Small intestine (tissue), 7 donors: ENCODE results near the gene NEU2. TPM values are rescaled to one million over a fixed set of nuclear protein-coding genes. Genes with fewer than 3 reads are reported as not detected.
"Not testable (repeated sequence)": the region's sequence is repeated elsewhere in the genome, so short reads cannot be mapped to it uniquely, and the experiment has no call there.

Source experiments
- DNase-seq, 2 donors: peaks; one replicate each; pipeline versions ENCODE4 v3.0.0 to v3.0.0-alpha.2; 2013
- FAIRE-seq: peaks from 2 replicates; lab custom pipeline; 2012; peaks lifted over from hg19 to GRCh38; lab: Jason Lieb, UNC
- H3K27ac ChIP-seq, 3 donors: one replicate each; pipeline ENCODE4 v1.5.1; 2013; ENCODE audit warnings: low read length in 2 of 3, mild to moderate bottlenecking in 2 of 3, control low read depth in 1 of 3, inconsistent platforms in 1 of 3, low read depth in 1 of 3, moderate library complexity in 1 of 3
- H3K27me3 ChIP-seq, 3 donors: one replicate each; pipeline ENCODE4 v1.6.1; 2013; ENCODE audit warnings: low read length in 3 of 3, inconsistent platforms in 1 of 3; ENCODE audit not compliant: control insufficient read depth in 3 of 3, insufficient read depth in 3 of 3
- H3K36me3 ChIP-seq, 3 donors: one replicate each; pipeline ENCODE4 v1.6.1; 2013; ENCODE audit warnings: low read length in 3 of 3, inconsistent platforms in 1 of 3, low read depth in 1 of 3, mild to moderate bottlenecking in 1 of 3, moderate library complexity in 1 of 3; ENCODE audit not compliant: control insufficient read depth in 3 of 3, insufficient read depth in 2 of 3
- H3K4me1 ChIP-seq, 3 donors: one replicate each; pipeline ENCODE4 v1.6.1; 2013; ENCODE audit warnings: low read length in 2 of 3, inconsistent platforms in 1 of 3, low read depth in 1 of 3, mild to moderate bottlenecking in 1 of 3, moderate library complexity in 1 of 3; ENCODE audit not compliant: control insufficient read depth in 3 of 3, insufficient read depth in 2 of 3
- H3K4me3 ChIP-seq, 3 donors: one replicate each; pipeline ENCODE4 v1.5.1; 2013; ENCODE audit warnings: low read length in 3 of 3, control low read depth in 1 of 3, inconsistent platforms in 1 of 3, low read depth in 1 of 3, mild to moderate bottlenecking in 1 of 3, moderate library complexity in 1 of 3
- H3K9me3 ChIP-seq, 2 donors: one replicate each; pipeline ENCODE4 v1.6.1; 2013; ENCODE audit warnings: low read depth in 1 of 2, low read length in 1 of 2; ENCODE audit not compliant: control insufficient read depth in 2 of 2, insufficient read depth in 1 of 2
- WGBS, 3 donors: extraction: QIAGEN DNeasy Blood & Tissue Kit; methylation state at CpG; one replicate each; pipeline ENCODE4 v1.1.7; 2013; 5-methylcytosine and 5-hydroxymethylcytosine counted together
- polyA plus RNA-seq, 4 donors: library from polyadenylated mRNA; stranded (reverse) in 3 of 4; unstranded in 1 of 4; fragments of 200-250 nt in 3 of 4; fragments of 120-200 nt in 1 of 4; gene quantifications; one replicate each; pipeline versions ENCODE4 v1.2.1 to v1.2.3, GENCODE V29; 2013
- donor health status: healthy with polysubstance abuse.
- donor health status: control.
- donor health status: control.
- donor health status: Bipolar disorder and iron deficiency.
- donor health status: healthy.

NEU2 gene
- polyA plus RNA-seq, 4 donors: not detected

- H3K4me3 ChIP-seq, FAIRE-seq, DNase-seq, H3K9me3 ChIP-seq, H3K27ac ChIP-seq, H3K4me1 ChIP-seq, H3K36me3 ChIP-seq: not testable (repeated sequence)
- peaks cover 0 to 15% (median 0%) of the 10 kb centered on the region in 3 donors for H3K27me3 ChIP-seq
- WGBS, 3 donors: 95 to 97% (median 96%) methylated on average over 4 of the region's 4 CpGs
Observed at GRCh38 chr2:233052517-233052916, 20.0 kb downstream of the NEU2 start.

DNA sequence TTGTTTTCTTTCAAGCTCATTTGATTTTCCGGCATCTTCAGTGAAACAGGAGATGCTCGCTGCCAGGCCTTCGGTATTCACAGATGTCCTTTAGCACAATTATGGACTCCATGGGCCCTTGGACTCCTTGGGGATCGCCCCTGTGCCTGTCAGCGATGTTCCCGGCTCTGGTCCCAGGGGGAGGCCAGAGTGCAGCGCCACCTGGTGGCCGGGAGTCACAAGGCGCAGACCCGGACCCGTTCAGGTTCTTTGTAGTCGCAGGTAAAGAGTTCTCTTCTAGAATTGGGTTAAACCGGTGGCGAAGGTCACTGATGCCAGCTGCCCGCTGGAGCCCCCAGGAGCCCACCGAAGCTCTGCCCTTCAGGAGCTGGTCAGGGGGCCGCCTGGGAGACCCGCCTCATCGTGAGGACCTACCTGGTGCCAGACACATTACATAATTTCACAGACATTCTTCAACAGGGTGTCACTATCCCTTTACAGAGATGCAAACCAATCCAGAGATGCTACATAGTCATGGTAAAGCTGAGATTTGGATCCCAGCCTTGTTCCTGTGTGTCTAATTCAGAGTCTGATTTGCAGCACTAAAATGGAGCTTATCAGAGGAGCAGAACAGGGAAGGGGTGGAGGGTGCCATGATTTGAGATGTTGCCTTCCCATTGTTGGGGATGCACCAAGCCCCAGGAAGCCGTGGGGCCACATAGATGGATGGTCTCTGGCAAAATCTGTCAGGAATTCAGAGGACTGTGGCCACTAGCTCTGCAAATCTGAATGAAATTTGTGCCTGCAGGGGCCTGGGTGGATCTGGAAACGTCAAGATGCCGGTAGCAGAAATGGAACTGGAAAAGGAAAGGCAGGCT, 21.7 kb downstream of the NEU2 start:
- H3K27me3 ChIP-seq: peaks cover 0 to 9% (median 0%) of the 10 kb centered on the region in 3 donors
- no peak overlapping the region for H3K27ac ChIP-seq
- H3K9me3 ChIP-seq: no peaks in the 10 kb centered on the region
- H3K4me1 ChIP-seq: no peaks in the 10 kb centered on the region
- FAIRE-seq: no peak
- peak; percentile 60 to 75 for DNase-seq
- no peak overlapping the region for H3K4me3 ChIP-seq
- WGBS, 3 donors: 16 to 28% (median 27%) methylated on average over 22 of the region's 22 CpGs
- no peaks in the 10 kb centered on the region for H3K36me3 ChIP-seq

- FAIRE-seq (no peak), DNase-seq (no peak)
- peaks cover 0 to 5% (median 2%) of the 10 kb centered on the region in 3 donors for H3K4me1 ChIP-seq
- peaks cover 0 to 9% (median 0%) of the 10 kb centered on the region in 3 donors for H3K27me3 ChIP-seq
- H3K27ac ChIP-seq: no peak overlapping the region
- no peaks in the 10 kb centered on the region for H3K9me3 ChIP-seq
- no peaks in the 10 kb centered on the region for H3K36me3 ChIP-seq
- 58 to 86% (median 68%) methylated on average over 2 of the region's 2 CpGs for WGBS, 3 donors
- no peak overlapping the region for H3K4me3 ChIP-seq
Observed at GRCh38 chr2:233055362-233055761, 22.9 kb downstream of the NEU2 start.

GRCh38 chr2:233056961-233057605, 24.6 kb downstream of the NEU2 start:
- Histone ChIP-seq H3K27me3 (peaks cover 0 to 2% (median 0%) of the 10 kb centered on the region in 3 donors), H3K9me3 (no peaks in the 10 kb centered on the region), H3K4me1 (peaks cover 1 to 22% (median 2%) of the 10 kb centered on the region in 3 donors), H3K27ac (no peak overlapping the region), H3K4me3 (no peak overlapping the region), H3K36me3 (no peaks in the 10 kb centered on the region)
- no peak for FAIRE-seq
- WGBS, 3 donors: 83 to 86% (median 84%) methylated on average over 6 of the region's 6 CpGs
- no peak for DNase-seq

DNA sequence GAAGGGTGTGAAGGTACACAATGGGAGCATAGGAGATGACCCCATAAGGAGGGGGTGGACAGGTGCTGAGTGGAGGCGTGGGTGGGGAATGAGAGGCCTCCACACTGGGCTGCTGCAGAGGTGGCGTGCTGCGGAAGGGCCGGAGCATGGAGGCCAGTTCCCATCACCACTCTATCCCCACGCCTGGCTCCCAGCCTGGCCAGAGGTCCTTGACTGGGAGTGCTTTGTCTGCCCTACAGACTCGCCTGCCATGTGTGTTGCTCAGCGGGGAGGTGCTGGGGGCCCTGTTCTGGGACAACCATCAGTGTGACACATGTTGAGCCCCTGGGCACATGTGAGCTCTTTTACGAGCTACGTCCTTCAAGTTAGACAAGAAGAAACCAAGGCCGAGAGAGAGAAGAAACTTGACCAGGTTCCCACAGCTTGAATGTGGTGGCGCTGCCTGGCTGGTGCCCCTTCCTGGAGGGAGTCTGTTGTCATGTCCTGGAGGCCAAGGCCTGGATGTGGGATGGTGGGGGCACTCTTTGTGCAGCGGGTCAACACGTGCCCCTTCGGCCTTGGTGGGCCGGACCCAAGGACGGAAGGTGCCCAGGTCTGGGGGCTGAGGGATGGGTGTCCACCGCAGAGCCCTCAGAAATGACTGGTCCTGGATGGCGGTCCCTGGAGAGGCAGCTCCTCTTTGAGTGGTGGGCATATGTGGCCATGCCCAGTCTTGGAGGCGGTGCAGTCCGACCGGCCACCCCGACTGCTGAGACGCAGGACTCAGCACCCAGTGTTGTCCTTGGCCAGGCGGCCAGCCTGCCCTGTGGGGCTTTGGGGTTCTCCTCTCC, 26.5 kb downstream of the NEU2 start:
- Histone ChIP-seq H3K9me3 (no peaks in the 10 kb centered on the region), H3K4me3 (no peak overlapping the region), H3K36me3 (peaks cover 0 to 2% (median 0%) of the 10 kb centered on the region in 3 donors), H3K27me3 (peaks cover 0 to 2% (median 0%) of the 10 kb centered on the region in 3 donors), H3K27ac (peak overlapping the region in 2 of 3 donors; percentile 78 to 84), H3K4me1 (peaks cover 2 to 39% (median 9%) of the 10 kb centered on the region in 3 donors)
- DNase-seq: no peak
- FAIRE-seq: no peak
- 91 to 97% (median 94%) methylated on average over 24 of the region's 24 CpGs for WGBS, 3 donors

DNA sequence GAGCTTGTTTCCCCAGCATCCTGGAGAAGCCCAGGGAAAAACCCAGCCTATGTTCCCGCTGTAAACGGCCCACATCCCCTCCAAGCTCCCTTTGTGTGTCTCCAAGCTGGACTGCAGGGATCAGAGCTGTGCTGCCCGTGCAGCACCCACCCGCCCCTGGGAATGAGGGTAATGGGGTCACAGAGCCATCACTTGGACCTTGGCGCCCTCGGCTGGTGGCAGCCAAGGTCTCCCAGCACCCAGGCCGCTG, 27.0 kb downstream of the NEU2 start:
- peaks cover 0 to 2% (median 0%) of the 10 kb centered on the region in 3 donors for H3K27me3 ChIP-seq
- H3K36me3 ChIP-seq: peaks cover 0 to 2% (median 0%) of the 10 kb centered on the region in 3 donors
- H3K4me3 ChIP-seq: no peak overlapping the region
- no peaks in the 10 kb centered on the region for H3K9me3 ChIP-seq
- FAIRE-seq: no peak
- H3K4me1 ChIP-seq: peaks cover 2 to 39% (median 9%) of the 10 kb centered on the region in 3 donors
- no peak for DNase-seq
- H3K27ac ChIP-seq: peak overlapping the region in 2 of 3 donors; percentile 78 to 84
- WGBS, 3 donors: 45 to 60% (median 57%) methylated on average over 7 of the region's 7 CpGs

- WGBS, 3 donors: 43 to 63% (median 59%) methylated on average over 24 to 26 of the region's 26 CpGs
- FAIRE-seq: no peak
- H3K36me3 ChIP-seq: peaks cover 0 to 2% (median 0%) of the 10 kb centered on the region in 3 donors
- peak within 1 kb of the TSS; percentile 59 to 84 (median 78) for H3K27ac ChIP-seq
- peaks cover 2 to 39% (median 9%) of the 10 kb centered on the region in 3 donors for H3K4me1 ChIP-seq
- H3K9me3 ChIP-seq: no peaks in the 10 kb centered on the region
- peak in 1 of 2 donors; percentile 53 for DNase-seq
- no peaks in the 10 kb centered on the region for H3K27me3 ChIP-seq
- peak within 1 kb of the TSS; percentile 5 to 62 (median 58) for H3K4me3 ChIP-seq
Observed at GRCh38 chr2:233059797-233060500, 27.5 kb downstream of the NEU2 start, which contains the start of gene INPP5D. TSS of gene INPP5D (plus strand) at chr2:233060342. CDS start at chr2:233060479, 137 bp downstream.
